Measurements from ENCODE around the gene ZNF91.
"Not testable (repeated sequence)": the region's sequence is repeated elsewhere in the genome, so short reads cannot be mapped to it uniquely, and the experiment has no call there.

The ZNF91 gene

DNA sequence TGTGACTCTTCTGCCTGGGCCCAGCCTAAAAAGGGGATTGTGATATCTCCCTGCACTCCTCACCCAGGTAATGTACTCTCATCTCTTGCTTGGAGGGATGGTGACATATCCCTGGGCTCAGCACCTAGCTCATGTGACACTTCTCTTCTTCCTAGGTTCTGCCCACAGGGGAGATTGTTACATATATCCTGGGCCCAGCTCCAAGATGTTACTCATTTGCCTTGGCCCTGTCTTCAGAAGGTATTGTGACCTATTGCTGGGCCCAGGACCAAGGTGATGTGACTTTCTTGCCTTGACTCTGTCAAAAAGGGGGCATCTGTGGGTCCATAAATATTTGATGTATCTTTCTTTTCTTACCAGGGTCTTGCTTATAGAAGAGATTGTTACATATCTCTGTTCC, 73.9 kb downstream of the ZNF91 start:
- in situ Hi-C loops (cut with HindIII; ENCODE audit: low sequenced_read_pairs) = not testable (repeated sequence)

DNA sequence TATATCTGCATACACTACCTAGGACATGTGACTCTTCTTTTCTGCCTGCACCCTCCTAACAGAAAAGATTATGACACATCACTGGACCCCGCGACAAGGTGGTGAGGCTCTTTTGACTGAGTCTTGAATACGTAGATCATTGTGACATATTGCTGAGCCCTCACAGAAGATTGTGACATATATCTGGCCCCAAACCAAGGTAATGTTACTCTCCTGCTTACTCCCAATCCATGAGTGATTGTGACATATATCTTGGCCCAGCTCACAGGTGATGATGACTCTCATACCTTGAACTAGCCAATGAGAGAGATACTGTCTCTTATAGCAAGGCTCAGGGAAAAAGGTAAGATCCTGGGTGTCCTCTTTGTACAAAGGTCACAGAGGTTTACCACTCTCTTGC, 75.7 kb downstream of the ZNF91 start:
- in situ Hi-C loops (cut with HindIII; ENCODE audit: low sequenced_read_pairs) = not testable (repeated sequence)

DNA sequence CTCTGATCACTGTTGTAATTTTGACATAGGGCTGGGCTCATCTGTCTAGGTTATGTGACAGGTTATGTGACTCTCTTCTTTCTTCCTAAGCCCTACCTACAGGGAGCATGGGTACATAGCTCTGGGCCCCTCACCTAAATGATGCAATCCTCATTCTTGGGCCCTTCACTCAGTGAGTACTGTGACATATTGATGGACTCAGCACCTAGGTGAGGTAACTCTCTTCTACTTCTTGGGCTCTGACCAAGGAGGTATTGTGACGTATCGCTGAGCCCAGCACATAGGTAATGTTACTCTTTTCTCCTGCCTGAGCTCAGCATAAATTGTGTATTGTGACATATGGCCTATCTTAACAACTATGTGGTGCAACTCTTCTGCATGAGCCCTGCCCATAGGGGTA, 76.3 kb downstream of the ZNF91 start:
- in situ Hi-C loops (cut with HindIII; ENCODE audit: low sequenced_read_pairs) = not testable (repeated sequence)

DNA sequence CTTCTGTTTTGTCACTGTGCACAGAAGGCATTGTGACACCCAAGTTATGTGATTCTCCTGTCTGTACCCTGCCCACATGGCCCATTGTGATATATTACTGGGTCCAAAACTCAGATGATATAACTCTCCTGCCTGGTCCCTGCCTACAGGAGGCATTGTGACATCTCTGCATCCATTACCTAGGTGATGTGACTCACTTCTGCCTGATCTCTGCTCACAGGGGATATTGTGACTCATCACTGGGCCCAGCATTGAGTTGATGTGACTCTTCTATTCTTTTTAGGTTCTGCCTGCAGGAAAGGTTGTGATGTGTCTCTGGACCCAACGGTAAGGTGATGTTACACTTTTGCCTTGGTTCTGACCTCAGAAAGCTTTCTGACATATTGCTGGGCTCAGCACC, 77.1 kb downstream of the ZNF91 start:
- in situ Hi-C loops (cut with HindIII; ENCODE audit: low sequenced_read_pairs) = no loop called here

DNA sequence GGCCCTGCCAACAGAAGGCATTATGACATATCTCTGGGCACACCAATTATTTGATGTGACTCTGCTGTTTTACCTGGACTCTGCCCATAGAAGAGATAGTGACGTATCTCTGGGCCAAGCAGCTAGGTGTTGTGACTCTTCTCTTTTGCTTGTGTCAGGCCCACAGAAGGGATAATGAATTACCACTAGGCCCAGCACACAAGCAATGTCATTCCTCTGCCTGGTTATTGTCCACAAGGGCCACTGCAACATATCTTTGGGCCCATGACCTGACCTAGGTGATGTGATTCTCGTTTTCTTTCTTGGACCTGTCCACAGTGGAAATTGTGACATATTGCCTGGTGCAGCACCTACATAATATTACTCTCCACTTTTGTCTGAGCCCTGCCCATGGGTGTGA, 80.0 kb downstream of the ZNF91 start:
- in situ Hi-C loops (cut with HindIII; ENCODE audit: low sequenced_read_pairs) = no loop called here

DNA sequence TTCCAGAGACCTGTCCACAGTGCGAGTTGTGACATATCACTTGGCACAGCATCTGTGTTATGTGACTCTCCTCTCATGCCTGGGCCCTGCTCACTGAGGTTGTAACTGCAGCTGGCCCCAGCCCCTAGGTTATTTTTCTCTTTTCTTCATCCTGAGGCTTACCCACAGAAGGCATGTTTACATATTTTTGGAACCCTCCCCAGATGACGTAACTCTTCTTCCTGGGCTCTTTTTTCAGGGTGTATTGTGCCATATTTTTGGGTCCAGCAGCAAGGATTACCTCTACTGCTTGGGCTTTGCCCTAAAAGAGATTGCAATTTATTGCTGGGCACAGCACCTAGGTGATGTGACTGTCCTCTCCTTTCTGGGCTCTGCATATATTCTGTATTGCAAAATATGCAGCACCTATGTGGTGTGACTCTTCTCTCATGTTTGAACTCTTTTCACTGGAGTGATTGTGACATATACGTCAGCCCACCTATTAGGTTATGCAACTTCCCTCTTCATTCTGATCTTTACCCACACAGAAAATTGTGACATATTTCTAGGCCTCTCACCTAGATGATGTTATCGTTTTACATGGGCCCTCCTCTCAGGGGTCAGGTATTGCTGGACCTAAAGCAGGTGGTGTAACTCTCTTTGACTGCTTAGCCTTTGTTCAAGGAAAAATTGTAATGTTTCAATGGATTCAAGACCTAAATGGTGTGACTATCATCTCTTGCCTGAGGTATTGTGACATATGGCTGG, 80.6 kb downstream of the ZNF91 start:
- in situ Hi-C loops (cut with HindIII; ENCODE audit: low sequenced_read_pairs) = no loop called here

DNA sequence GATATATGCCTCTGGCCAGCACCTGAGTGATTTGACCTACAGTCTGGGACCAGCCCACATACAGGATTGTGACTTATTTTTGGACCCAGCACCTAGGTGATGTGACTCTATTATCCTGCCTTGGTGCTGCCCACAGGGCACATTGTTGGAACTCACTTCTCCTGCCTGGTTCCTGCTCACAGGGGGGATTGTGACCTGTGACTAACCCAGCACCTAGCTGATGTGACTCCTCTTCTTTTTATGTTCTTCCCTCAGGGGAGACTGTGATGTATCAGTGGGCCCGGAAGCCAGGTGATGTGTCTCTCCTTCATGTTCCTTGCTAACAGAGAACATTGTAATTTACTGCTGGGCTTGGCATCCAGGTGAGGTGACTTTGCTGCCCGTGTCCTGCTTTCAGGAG, 82.1 kb downstream of the ZNF91 start:
- in situ Hi-C loops (cut with HindIII; ENCODE audit: low sequenced_read_pairs) = no loop called here

DNA sequence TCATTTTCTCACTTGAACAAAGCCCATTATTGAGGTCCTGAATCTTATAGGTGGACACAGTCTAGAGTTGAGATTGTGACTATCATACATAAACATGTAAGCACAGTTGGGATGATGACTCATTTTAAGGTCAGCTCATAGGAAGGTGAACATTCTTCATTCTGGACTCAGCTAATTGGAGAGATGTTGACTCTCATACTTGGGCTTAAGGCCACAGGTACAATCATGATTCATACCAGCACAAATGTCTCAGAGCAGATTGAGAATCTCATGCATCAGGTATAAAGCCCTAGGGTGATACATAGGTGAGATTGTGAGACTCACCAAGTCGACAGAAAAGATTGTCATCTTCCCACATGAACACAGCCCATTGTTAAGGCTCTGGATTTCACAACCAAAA, 82.8 kb downstream of the ZNF91 start:
- in situ Hi-C loops (cut with HindIII; ENCODE audit: low sequenced_read_pairs) = no loop called here

DNA sequence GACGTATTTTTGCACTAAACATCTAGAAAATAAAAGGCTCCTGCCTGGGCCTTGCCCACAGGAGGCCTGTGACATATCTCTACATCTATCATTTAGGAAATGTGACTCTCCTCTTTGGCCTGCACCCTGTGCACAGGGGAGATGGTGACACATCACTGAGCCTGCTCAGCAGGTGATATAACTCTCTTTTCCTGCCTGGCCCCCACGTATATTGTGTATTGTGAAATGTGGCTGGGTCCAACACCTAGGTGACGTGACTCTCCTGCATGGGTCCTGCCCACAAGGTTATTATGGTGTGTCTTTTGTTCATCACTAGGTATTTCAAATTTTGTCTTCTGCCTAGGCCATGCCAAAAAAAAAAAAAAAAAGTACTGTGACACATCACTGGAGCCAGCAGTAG, 83.7 kb downstream of the ZNF91 start:
- in situ Hi-C loops (cut with HindIII; ENCODE audit: low sequenced_read_pairs) = no loop called here

DNA sequence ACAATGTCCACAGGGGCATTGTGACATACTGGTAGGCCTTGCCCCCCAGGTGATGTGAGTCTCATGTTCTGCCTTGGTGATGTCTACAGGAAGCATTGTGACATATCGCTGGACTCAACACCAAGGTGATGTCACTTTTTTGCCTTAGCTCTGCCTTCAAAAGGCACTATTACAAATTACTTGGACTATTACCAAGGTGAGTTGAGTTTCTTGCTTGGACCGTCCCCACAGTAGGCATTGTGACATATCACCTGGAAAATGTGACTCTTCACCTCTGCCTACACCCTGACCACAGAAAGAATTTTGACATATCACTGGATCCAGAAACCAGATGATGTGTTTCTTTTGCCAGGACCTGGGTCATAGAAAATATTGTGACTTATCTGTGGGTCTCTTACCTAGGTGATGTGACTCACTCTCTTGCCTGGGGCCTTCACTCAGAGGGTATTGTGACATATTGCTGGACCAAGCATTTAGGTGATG, 84.5 kb downstream of the ZNF91 start:
- in situ Hi-C loops (cut with HindIII; ENCODE audit: low sequenced_read_pairs) = no loop called here

DNA sequence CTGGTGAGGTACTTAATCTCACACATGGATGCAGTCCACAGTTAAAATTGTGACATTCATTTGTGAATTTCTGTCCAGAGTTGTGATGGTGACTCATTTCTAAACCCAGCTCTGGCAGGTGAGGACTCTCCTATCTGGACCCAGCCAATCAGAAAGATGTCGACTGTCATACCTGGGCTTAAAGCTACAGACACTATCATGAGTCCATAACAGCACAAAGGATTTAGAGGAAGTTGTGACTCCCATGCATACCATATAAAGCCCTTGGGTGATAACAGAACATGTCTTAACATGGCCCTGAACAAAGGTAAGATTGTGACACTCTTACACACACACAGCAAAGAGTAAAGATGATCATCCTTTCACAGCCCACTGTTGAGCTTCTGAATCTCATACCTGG, 85.3 kb downstream of the ZNF91 start:
- in situ Hi-C loops (cut with HindIII; ENCODE audit: low sequenced_read_pairs) = no loop called here

DNA sequence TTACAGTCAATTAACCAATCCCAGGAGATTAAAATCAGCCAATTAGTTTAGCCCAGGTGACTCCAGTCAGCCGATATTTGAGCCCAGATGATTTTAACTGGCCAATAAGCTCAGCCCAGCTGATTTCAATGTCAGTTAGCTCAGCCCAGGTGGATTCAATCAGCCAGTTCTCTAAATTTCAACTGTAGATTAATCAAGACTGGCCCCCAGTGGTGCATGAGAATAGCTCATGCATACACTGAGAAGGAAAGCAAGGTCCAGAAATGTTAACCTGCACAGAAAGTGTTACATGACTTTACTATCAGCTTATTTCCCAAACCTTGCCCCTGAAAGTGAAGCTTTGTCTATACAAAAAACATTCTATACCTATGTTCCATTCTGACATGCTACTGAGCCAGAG, 89.7 kb downstream of the ZNF91 start:
- in situ Hi-C loops (cut with HindIII; ENCODE audit: low sequenced_read_pairs) = no loop called here

DNA sequence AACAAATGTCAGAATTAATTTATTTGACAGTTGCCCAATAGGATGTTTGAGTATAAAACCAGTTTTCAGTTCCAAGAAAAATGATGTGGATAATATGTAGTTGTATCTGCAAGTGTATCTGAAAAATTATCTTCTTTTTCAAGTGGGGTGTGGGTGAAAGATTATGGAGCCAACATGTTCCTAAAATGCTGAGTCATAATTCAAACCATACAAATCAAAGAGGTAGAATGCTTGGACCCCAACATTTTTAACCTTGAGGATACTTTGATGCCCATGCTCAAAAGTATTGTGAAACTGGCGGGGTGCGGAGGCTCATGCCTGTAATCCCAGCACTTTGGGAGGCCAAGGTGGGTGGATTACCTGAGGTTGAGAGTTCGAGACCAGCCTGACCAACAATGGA, 91.0 kb downstream of the ZNF91 start:
- in situ Hi-C loops (cut with HindIII; ENCODE audit: low sequenced_read_pairs) = no loop called here

DNA sequence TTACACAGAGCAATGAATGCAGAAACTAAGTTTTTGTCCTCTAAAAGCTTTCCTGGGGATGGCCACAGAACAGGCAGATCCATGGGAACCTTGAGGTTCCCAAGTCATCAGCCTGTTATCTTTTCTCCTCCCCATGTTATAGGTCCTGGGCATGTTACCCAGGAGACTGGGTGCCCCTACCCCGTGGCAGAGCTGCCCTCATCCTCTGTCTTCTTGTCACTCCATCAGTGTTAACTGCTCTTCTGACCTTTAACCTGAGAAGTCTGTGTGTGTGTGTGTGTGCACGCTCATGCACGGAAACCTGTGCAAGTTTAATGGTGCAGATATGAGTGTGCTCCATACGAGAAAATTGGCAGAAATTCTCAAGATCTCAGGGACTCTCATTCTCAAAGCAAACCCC, 101.1 kb downstream of the ZNF91 start:
- in situ Hi-C loops (cut with HindIII; ENCODE audit: low sequenced_read_pairs) = no loop called here

DNA sequence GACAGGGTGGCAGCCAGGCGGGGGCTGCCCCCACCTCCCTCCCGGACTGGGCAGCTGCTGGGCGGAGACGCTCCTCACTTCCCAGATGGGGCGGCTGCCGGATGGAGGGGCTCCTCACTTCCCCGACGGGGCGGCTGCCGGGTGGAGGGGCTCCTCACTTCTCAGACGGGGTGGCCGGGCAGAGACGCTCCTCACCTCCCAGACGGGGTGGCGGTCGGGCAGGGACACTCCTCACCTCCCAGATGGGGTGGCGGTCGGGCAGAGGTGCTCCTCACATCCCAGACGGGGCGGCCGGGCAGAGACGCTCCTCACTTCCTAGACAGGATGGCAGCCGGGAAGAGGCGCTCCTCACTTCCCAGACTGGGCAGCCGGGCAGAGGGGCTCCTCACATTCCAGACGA, 105.3 kb downstream of the ZNF91 start:
- in situ Hi-C loops (cut with HindIII; ENCODE audit: low sequenced_read_pairs) = not testable (repeated sequence)

Measured in endothelial cell of hepatic sinusoid (primary cell).